T-cell (primary cell): Measurements from ENCODE around the gene EGR2. TPM values are rescaled to one million over a fixed set of nuclear protein-coding genes. Genes with fewer than 3 reads are reported as not detected.

Experiments used
- ATAC-seq, 4 experiments: fragments of 200-7000 bp in 3 of 4; fragments of 150-1000 bp in 1 of 4; cut with Tn5 transposase; replicated peaks in 1 of 4; 1 replicate in 3 of 4; 2 replicates in 1 of 4; pipeline ENCODE4 v1.10.0; 2021; ENCODE audit warnings: moderate library complexity in 3 of 4, mild to moderate bottlenecking in 2 of 4, moderate number of reproducible peaks in 1 of 4
- CTCF ChIA-PET, 2 donors: fragments of 300-600 bp; sonication (Branson Sonifier 250); formaldehyde crosslinking; loops; one replicate each; lab custom pipeline; 2022; ENCODE audit warnings: antibody characterized with exemption in 2 of 2; lab: Charles Lee
- POLR2A ChIA-PET, 2 donors: fragments of 300-600 bp; sonication (Branson Sonifier 250); formaldehyde crosslinking; loops; one replicate each; lab custom pipeline; 2022; ENCODE audit warnings: antibody characterized with exemption in 2 of 2; lab: Charles Lee
- DNase-seq, 35 experiments: peaks; one replicate each; pipeline versions ENCODE4 v3.0.0 to v3.0.0-alpha.2; 2013 to 2023
- H3K27ac ChIP-seq: one replicate; pipeline ENCODE4 v1.5.1; 2013; ENCODE audit warnings: low read length
- H3K27me3 ChIP-seq, 2 experiments: replicated peaks in 1 of 2; 1 replicate in 1 of 2; 2 replicates in 1 of 2; pipeline versions ENCODE4 v1.6.1 to v1.7.0; 2013; ENCODE audit warnings: low read length in 1 of 2, mixed read lengths in 1 of 2; ENCODE audit not compliant: control insufficient read depth in 2 of 2, insufficient read depth in 2 of 2; ENCODE audit errors: extremely low read depth in 1 of 2
- H3K36me3 ChIP-seq, 2 donors: 1 replicate in 1 of 2; 2 replicates in 1 of 2; pipeline versions ENCODE4 v1.6.1 to v1.7.0; 2013; ENCODE audit warnings: low read length in 1 of 2; ENCODE audit not compliant: control insufficient read depth in 2 of 2, insufficient read depth in 1 of 2; ENCODE audit errors: extremely low read depth in 1 of 2
- H3K4me1 ChIP-seq, 2 experiments: 1 replicate in 1 of 2; 2 replicates in 1 of 2; pipeline versions ENCODE4 v1.6.1 to v1.7.0; 2013; ENCODE audit warnings: low read length in 2 of 2, mixed read lengths in 1 of 2; ENCODE audit not compliant: insufficient read depth in 2 of 2, control insufficient read depth in 1 of 2; ENCODE audit errors: extremely low read depth in 1 of 2
- H3K4me3 ChIP-seq, 2 donors: 1 replicate in 1 of 2; 2 replicates in 1 of 2; pipeline versions ENCODE4 v1.5.1 to v1.7.0; 2013; ENCODE audit warnings: mild to moderate bottlenecking in 2 of 2, low read length in 1 of 2, moderate library complexity in 1 of 2; ENCODE audit not compliant: control insufficient read depth in 1 of 2; ENCODE audit errors: extremely low read depth in 1 of 2
- H3K9me3 ChIP-seq: 2 replicates; pipeline ENCODE4 v1.7.0; 2013
- H3K27ac Mint-ChIP-seq, 2 donors: one replicate each; pipeline ENCODE4 v1.8.0; 2020 to 2021; ENCODE audit warnings: mild to moderate bottlenecking in 2 of 2, mixed read lengths in 2 of 2
- H3K27me3 Mint-ChIP-seq, 2 donors: one replicate each; pipeline ENCODE4 v1.8.0; 2021 to 2022; ENCODE audit warnings: mixed read lengths in 2 of 2
- H3K36me3 Mint-ChIP-seq: one replicate; pipeline ENCODE4 v1.8.0; 2021; ENCODE audit warnings: mixed read lengths
- H3K4me1 Mint-ChIP-seq, 3 donors: one replicate each; pipeline ENCODE4 v1.8.0; 2020 to 2022; ENCODE audit warnings: mixed read lengths in 3 of 3, mild to moderate bottlenecking in 1 of 3
- H3K4me3 Mint-ChIP-seq, 3 donors: one replicate each; pipeline ENCODE4 v1.8.0; 2020 to 2022; ENCODE audit warnings: mild to moderate bottlenecking in 3 of 3, mixed read lengths in 3 of 3, moderate library complexity in 3 of 3
- H3K9me3 Mint-ChIP-seq, 3 donors: one replicate each; pipeline ENCODE4 v1.8.0; 2020 to 2022; ENCODE audit warnings: mixed read lengths in 3 of 3
- WGBS: methylation state at CpG from one replicate; pipeline ENCODE4 v1.1.5; 2013; ENCODE audit warnings: missing lambda C conversion rate; ENCODE audit not compliant: insufficient coverage; 5-methylcytosine and 5-hydroxymethylcytosine counted together
- total RNA-seq, 35 experiments: library from RNA in 6 of 35; stranded (reverse) in 6 of 35; fragments of 120-200 nt in 1 of 35; gene quantifications; one replicate each; pipeline versions ENCODE4 v1.2.1 to v1.2.4 and lab custom pipeline; 2013 to 2026

EGR2 gene
- total RNA-seq, 5 donors from 2014 or later (not counting 1 experiment from before 2014, with no cell fraction given) = 0.90 to 2.7 (median 2.5) TPM

GRCh38 chr10:62813453-62813852, 2.7 kb downstream of the EGR2 start:
- H3K27ac Mint-ChIP-seq = no peak overlapping the region
- DNase-seq = no peak
- no peak overlapping the region for H3K27ac ChIP-seq
- H3K27me3 ChIP-seq = peaks cover 0 to 29% of the 10 kb centered on the region in 2 experiments
- no peaks in the 10 kb centered on the region for H3K9me3 Mint-ChIP-seq
- POLR2A ChIA-PET = no interaction called here
- 88% methylated on average over 24 of the region's 27 CpGs for WGBS
- peaks cover 12 to 44% of the 10 kb centered on the region in 2 experiments for H3K4me1 ChIP-seq
- no peaks in the 10 kb centered on the region for H3K9me3 ChIP-seq
- CTCF ChIA-PET = interaction anchor here in 1 of 2 donors (0.5 kb wide), 1 partner anchor 28 kb away, joined by 5 read pairs; no protein-coding TSS in a partner anchor
- ATAC-seq = no peak
- peaks cover 59 to 69% (median 62%) of the 10 kb centered on the region in 3 donors for H3K4me1 Mint-ChIP-seq
- H3K4me3 Mint-ChIP-seq = peak overlapping the region; percentile 25 to 97 (median 95)
- H3K27me3 Mint-ChIP-seq = peaks cover 0 to 22% of the 10 kb centered on the region in 2 donors
- H3K36me3 Mint-ChIP-seq = no peaks in the 10 kb centered on the region
- H3K36me3 ChIP-seq = peaks cover 3 to 7% of the 10 kb centered on the region in 2 donors
- no peak overlapping the region for H3K4me3 ChIP-seq

- Histone ChIP-seq H3K27ac (no peak overlapping the region), H3K4me3 (no peak overlapping the region), H3K9me3 (no peaks in the 10 kb centered on the region), H3K27me3 (peaks cover 0 to 25% of the 10 kb centered on the region in 2 experiments), H3K4me1 (peaks cover 11 to 38% of the 10 kb centered on the region in 2 experiments), H3K36me3 (peaks cover 3 to 7% of the 10 kb centered on the region in 2 donors)
- no peak overlapping the region for H3K27ac Mint-ChIP-seq
- no peaks in the 10 kb centered on the region for H3K9me3 Mint-ChIP-seq
- DNase-seq = no peak
- POLR2A ChIA-PET = no interaction called here
- ATAC-seq = no peak
- CTCF ChIA-PET = interaction anchor here in 1 of 2 donors (0.5 kb wide), 1 partner anchor 27 kb away, joined by 5 read pairs; no protein-coding TSS in a partner anchor
- peaks cover 61 to 70% (median 62%) of the 10 kb centered on the region in 3 donors for H3K4me1 Mint-ChIP-seq
- H3K4me3 Mint-ChIP-seq = peak overlapping the region in 2 of 3 donors; percentile 4 to 95
- peaks cover 0 to 20% of the 10 kb centered on the region in 2 donors for H3K27me3 Mint-ChIP-seq
- no peaks in the 10 kb centered on the region for H3K36me3 Mint-ChIP-seq
- WGBS = 94% methylated on average over 12 of the region's 13 CpGs
Measured at GRCh38 chr10:62812672-62813439, 3.3 kb downstream of the EGR2 start.

GRCh38 chr10:62811159-62811875, 4.8 kb downstream of the EGR2 start:
- Mint-ChIP-seq H3K4me1 (peaks cover 64 to 78% (median 71%) of the 10 kb centered on the region in 3 donors), H3K27me3 (peaks cover 0 to 20% of the 10 kb centered on the region in 2 donors), H3K9me3 (no peaks in the 10 kb centered on the region), H3K36me3 (peaks cover 7% of the 10 kb centered on the region), H3K27ac (peak overlapping the region in 1 of 2 donors; percentile 43), H3K4me3 (no peak overlapping the region)
- ChIA-PET CTCF (no interaction called here), POLR2A (interaction anchor here in 1 of 2 donors (1.0 kb wide), 1 partner anchor 78 kb away, joined by 3 read pairs; no protein-coding TSS in a partner anchor)
- Histone ChIP-seq H3K9me3 (no peaks in the 10 kb centered on the region), H3K36me3 (peaks cover 6 to 7% of the 10 kb centered on the region in 2 donors), H3K4me3 (no peak overlapping the region), H3K27me3 (peaks cover 0 to 25% of the 10 kb centered on the region in 2 experiments), H3K4me1 (peaks cover 24 to 31% of the 10 kb centered on the region in 2 experiments), H3K27ac (no peak overlapping the region)
- no peak for ATAC-seq
- DNase-seq = peak in 2 of 35 experiments; percentile 13 to 51
- no CpG with 5 or more reads among the region's 10 CpGs for WGBS

GRCh38 chr10:62810156-62810902, 5.8 kb downstream of the EGR2 start:
- ChIA-PET CTCF (interaction anchor here in 1 of 2 donors (0.6 to 1.2 kb wide), 2 partner anchors 25 to 77 kb away, joined by 3 read pairs; no protein-coding TSS in a partner anchor), POLR2A (interaction anchor here in 1 of 2 donors (1.0 kb wide), 1 partner anchor 77 kb away, joined by 3 read pairs; no protein-coding TSS in a partner anchor)
- Histone ChIP-seq H3K9me3 (no peaks in the 10 kb centered on the region), H3K4me3 (no peak overlapping the region), H3K27ac (no peak overlapping the region), H3K4me1 (peaks cover 25 to 28% of the 10 kb centered on the region in 2 experiments), H3K36me3 (peaks cover 6 to 7% of the 10 kb centered on the region in 2 donors), H3K27me3 (peaks cover 0 to 18% of the 10 kb centered on the region in 2 experiments)
- Mint-ChIP-seq H3K9me3 (no peaks in the 10 kb centered on the region), H3K36me3 (peaks cover 8% of the 10 kb centered on the region), H3K27ac (peak overlapping the region in 1 of 2 donors; percentile 5), H3K4me1 (peaks cover 62 to 77% (median 66%) of the 10 kb centered on the region in 3 donors), H3K27me3 (peaks cover 0 to 13% of the 10 kb centered on the region in 2 donors), H3K4me3 (no peak overlapping the region)
- WGBS = no CpG with 5 or more reads among the region's 8 CpGs
- ATAC-seq (no peak), DNase-seq (no peak)

- Mint-ChIP-seq H3K4me3 (peak overlapping the region; percentile 86 to 95 (median 91)), H3K27ac (peak overlapping the region in 1 of 2 donors; percentile 50), H3K36me3 (peaks cover 8% of the 10 kb centered on the region), H3K9me3 (no peaks in the 10 kb centered on the region), H3K4me1 (peaks cover 41 to 58% (median 46%) of the 10 kb centered on the region in 3 donors), H3K27me3 (no peaks in the 10 kb centered on the region)
- Histone ChIP-seq H3K27me3 (no peaks in the 10 kb centered on the region), H3K36me3 (peaks cover under 1 to 6% of the 10 kb centered on the region in 2 donors), H3K4me3 (no peak overlapping the region), H3K9me3 (no peaks in the 10 kb centered on the region), H3K4me1 (peaks cover 13 to 20% of the 10 kb centered on the region in 2 experiments), H3K27ac (no peak overlapping the region)
- no peak for ATAC-seq
- no peak for DNase-seq
- POLR2A ChIA-PET = interaction anchor here (0.7 to 1.9 kb wide), 3 partner anchors 10 to 74 kb away, joined by 4 to 8 read pairs (median 5); partner anchors contain the start of gene EGR2 (in 1 of the 2)
- no CpG with 5 or more reads among the region's 1 CpG for WGBS
- CTCF ChIA-PET = interaction anchor here (0.6 to 1.9 kb wide), 9 partner anchors 9 to 959 kb away, joined by 3 to 19 read pairs (median 4); partner anchors contain the start of gene EGR2 (in 2 of the 2)
Measured at GRCh38 chr10:62806251-62806650, 9.9 kb downstream of the EGR2 start.
